K562 (cell line): ENCODE results near the gene UMODL1. TPM values are rescaled to one million over a fixed set of nuclear protein-coding genes. Genes with fewer than 3 reads are reported as not detected.

Experiments
- ATAC-seq: fragments of 200-7000 bp; cut with Tn5 transposase; 3 replicates; pipeline ENCODE4 v1.9.1; 2020; ENCODE audit warnings: moderate library complexity
- BruUV-seq: library from RNA; stranded (reverse); fragments of 400-500 nt; replicated peaks from 2 replicates; lab custom pipeline; 2021; lab: Mats Ljungman, UMichigan
- CTCF ChIA-PET: fragments of 300-600 bp; formaldehyde crosslinking; extraction: SDS; loops from one replicate; lab custom pipeline; 2021; ENCODE audit warnings: low intra/inter-chr PET ratio; lab: Yijun Ruan, JAX
- POLR2A ChIA-PET: fragments of 300-600, 350-650 bp; sonication (Branson Sonifier 250); formaldehyde crosslinking; extraction: SDS; loops from one replicate; lab custom pipeline; 2021; ENCODE audit warnings: antibody characterized with exemption, inconsistent platforms; lab: Yijun Ruan, JAX
- DNase-seq, 4 experiments: peaks; one replicate each; pipeline versions ENCODE4 v3.0.0 to v3.0.0-alpha.2; 2011 to 2018; ENCODE audit warnings: low spot score in 3 of 4, mixed read lengths in 3 of 4; ENCODE audit errors: extremely low read depth in 1 of 4
- FAIRE-seq: peaks from 2 replicates; lab custom pipeline; 2011; peaks lifted over from hg19 to GRCh38; lab: Jason Lieb, UNC
- H2AFZ ChIP-seq: 2 replicates; pipeline ENCODE4 v1.6.0; 2011; ENCODE audit warnings: low read depth, low read length, control low read depth, inconsistent platforms
- H3K27ac ChIP-seq: fragments of 200-600 bp; 3 replicates; pipeline ENCODE4 v1.8.0; 2011; ENCODE audit warnings: low read depth, mild to moderate bottlenecking, control low read depth, inconsistent platforms, low read length, moderate library complexity, mixed read lengths; ENCODE audit errors: extremely low read depth
- H3K27me3 ChIP-seq, 2 experiments: fragments of 300-600 bp in 1 of 2; 2 replicates in 1 of 2; 3 replicates in 1 of 2; pipeline versions ENCODE4 v1.6.0 to v1.8.0; 2011; ENCODE audit warnings: inconsistent platforms in 2 of 2, low read length in 2 of 2, mild to moderate bottlenecking in 1 of 2, mixed read lengths in 1 of 2, moderate library complexity in 1 of 2; ENCODE audit not compliant: control insufficient read depth in 2 of 2, insufficient read depth in 2 of 2
- H3K36me3 ChIP-seq: fragments of 300-600 bp; 3 replicates; pipeline ENCODE4 v1.8.0; 2011; ENCODE audit warnings: mild to moderate bottlenecking, low read length, inconsistent platforms; ENCODE audit not compliant: control insufficient read depth, insufficient read depth
- H3K4me1 ChIP-seq, 2 experiments: fragments of 200-600 bp in 1 of 2; replicated peaks in 1 of 2; 2 replicates in 1 of 2; 3 replicates in 1 of 2; pipeline versions ENCODE4 v1.5.1 to v1.8.0; 2011; ENCODE audit warnings: inconsistent platforms in 2 of 2, low read length in 2 of 2, mild to moderate bottlenecking in 1 of 2, mixed read lengths in 1 of 2, moderate library complexity in 1 of 2; ENCODE audit not compliant: control insufficient read depth in 2 of 2, insufficient read depth in 2 of 2
- H3K4me2 ChIP-seq: 2 replicates; pipeline ENCODE4 v1.6.1; 2011; ENCODE audit warnings: low read length, control low read depth, inconsistent platforms, mixed read lengths; ENCODE audit not compliant: insufficient read depth
- H3K4me3 ChIP-seq: fragments of 200-600 bp; sonication (generic), shearing (Covaris generic); 2 replicates; pipeline ENCODE4 v1.5.1; 2016; ENCODE audit warnings: control low read depth, inconsistent platforms
- H3K79me2 ChIP-seq: fragments of 200-600 bp; 3 replicates; pipeline ENCODE4 v1.8.0; 2011; ENCODE audit warnings: low read length, inconsistent platforms; ENCODE audit not compliant: control insufficient read depth, insufficient read depth
- H3K9ac ChIP-seq, 2 experiments: 2 replicates each; pipeline versions ENCODE4 v1.6.0 to v1.6.1; 2011; ENCODE audit warnings: low read depth in 2 of 2, low read length in 2 of 2, control low read depth in 1 of 2, inconsistent platforms in 1 of 2, mild to moderate bottlenecking in 1 of 2, mixed read lengths in 1 of 2; ENCODE audit not compliant: insufficient read depth in 1 of 2
- H3K9me1 ChIP-seq: one replicate; pipeline ENCODE4 v1.6.0; 2011; ENCODE audit warnings: inconsistent platforms, mild to moderate bottlenecking, low read length, moderate library complexity; ENCODE audit not compliant: control insufficient read depth, insufficient read depth
- H3K9me3 ChIP-seq: replicated peaks from 2 replicates; pipeline ENCODE4 v1.5.1; 2011; ENCODE audit warnings: low read depth, low read length, inconsistent platforms; ENCODE audit not compliant: control insufficient read depth, insufficient read depth
- H4K20me1 ChIP-seq: replicated peaks from 2 replicates; pipeline ENCODE4 v1.6.1; 2011; ENCODE audit warnings: low read length, inconsistent platforms, mixed read lengths; ENCODE audit not compliant: control insufficient read depth, insufficient read depth
- NR2C2 ChIP-seq, 2 experiments: fragments of 200-800 bp in 1 of 2; sonication (Bioruptor generic) in 1 of 2; sonication (generic) in 1 of 2; formaldehyde crosslinking in 1 of 2; IDR thresholded peaks; 2 replicates each; pipeline versions ENCODE4 v1.6.1 to v1.8.0; 2016 to 2022; ENCODE audit warnings: mild to moderate bottlenecking in 1 of 2, missing compliant biosample characterization in 1 of 2, missing genetic modification characterization in 1 of 2, missing genetic modification reagents in 1 of 2
- SMAD2 ChIP-seq: fragments of 150-350 bp; IDR thresholded peaks from 2 replicates; pipeline ENCODE4 v1.6.1; 2014; ENCODE audit warnings: low read depth, mild to moderate bottlenecking, low read length
- WGBS: fragments of 100-300 bp; shearing (Covaris generic); methylation state at CpG from one replicate; pipeline ENCODE4 v1.1.6; 2016; ENCODE audit warnings: low coverage, mixed read lengths; ENCODE audit not compliant: insufficient coverage; ENCODE audit errors: missing lambda C conversion rate; 5-methylcytosine and 5-hydroxymethylcytosine counted together
- in situ Hi-C: fragments of 300-500 bp; cut with MboI; formaldehyde crosslinking; loops from 4 replicates; pipeline ENCODE4 v1.15.0; 2018; ENCODE audit warnings: inconsistent platforms, mixed read lengths
- intact Hi-C: fragments of 100-400 bp; cut with micrococcal nuclease; formaldehyde crosslinking; loops from 2 replicates; pipeline ENCODE4 v1.14.2; 2022
- polyA plus RNA-seq, 8 experiments: library from polyadenylated mRNA; depleted of rRNA in 4 of 8; stranded (reverse) in 5 of 8; unstranded in 3 of 8; fragments of >200 nt; fragmentation: Nextera tagmentation in 2 of 8; fragmentation: Illumina TruSeq in 1 of 8; extraction: Ambion mirVana in 2 of 8; extraction: Trizol in 1 of 8; gene quantifications; 2 replicates each; pipeline versions ENCODE4 v1.2.1 to v1.2.3, GENCODE V29; 2011 to 2014; ENCODE audit warnings: inconsistent platforms in 1 of 8, missing spikeins in 1 of 8
- total RNA-seq, 7 experiments: library from RNA; depleted of rRNA in 6 of 7; stranded (reverse); fragments of >200 nt in 6 of 7; fragmentation: Illumina TruSeq in 2 of 7; extraction: Trizol in 2 of 7; gene quantifications; 2 replicates each; pipeline versions ENCODE4 v1.2.1 to v1.2.3, GENCODE V29; 2011 to 2021; ENCODE audit warnings: low replicate concordance in 1 of 7

UMODL1 gene
- total and polyA plus RNA-seq, 9 of the 15 experiments (the other 6 are each of a cell fraction or from before 2014, with no cell fraction given), result not detected

DNA sequence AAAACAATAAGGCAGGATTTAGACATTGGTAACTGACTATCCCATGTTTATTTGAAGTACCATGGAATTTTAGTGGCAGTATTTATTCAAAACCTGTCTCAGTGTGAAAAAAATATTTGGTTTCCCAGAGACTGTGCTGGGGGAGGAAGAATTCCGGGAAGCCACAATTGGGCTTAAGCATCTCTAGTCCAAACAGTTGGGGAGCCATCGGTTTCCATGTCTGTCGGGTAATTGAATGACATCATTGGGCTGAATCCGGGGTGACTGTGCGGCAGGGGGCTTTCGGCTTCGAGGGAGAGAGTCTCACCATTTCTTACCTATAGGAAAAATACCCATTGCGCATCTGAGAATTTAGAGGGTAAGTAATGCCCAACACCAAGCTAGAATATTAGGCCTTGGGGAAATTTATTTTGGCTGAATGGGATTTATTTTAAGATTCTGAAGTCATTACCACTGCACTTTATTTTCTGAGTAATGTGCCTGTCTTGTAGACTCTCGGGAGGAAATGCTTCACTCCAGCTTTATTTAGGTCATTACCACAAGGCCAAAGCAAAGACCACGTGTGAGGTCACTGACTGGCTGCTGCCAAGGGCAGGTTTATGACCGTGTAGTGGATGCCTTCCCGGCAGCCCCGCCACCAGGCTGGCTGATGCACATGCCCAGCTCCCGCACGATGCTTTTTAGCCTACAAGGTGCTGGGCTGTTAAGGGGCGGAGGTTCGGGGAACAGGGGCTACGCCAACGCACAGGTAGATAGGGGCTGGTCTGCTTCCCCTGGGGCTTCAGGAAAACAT lies 23.1 kb upstream of the UMODL1 start:
- Histone ChIP-seq H3K4me3 (no peak overlapping the region), H3K4me1 (peaks cover 3 to 11% of the 10 kb centered on the region in 2 experiments; a peak in 4 of 5 replicates), H3K4me2 (no peak overlapping the region), H3K27me3 (peaks cover 64 to 78% of the 10 kb centered on the region in 2 experiments), H3K79me2 (no peaks in the 10 kb centered on the region), H3K9ac (no peak overlapping the region), H3K9me1 (no peaks in the 10 kb centered on the region), H4K20me1 (peaks cover 14% of the 10 kb centered on the region), H3K27ac (no peak overlapping the region), H3K36me3 (no peaks in the 10 kb centered on the region), H3K9me3 (no peaks in the 10 kb centered on the region), H2AFZ (no peak overlapping the region)
- DNase-seq (no peak), ATAC-seq (no peak), FAIRE-seq (no peak)
- BruUV-seq, result no TSS peak
- TF ChIP-seq SMAD2, result no peak
- TF ChIP-seq NR2C2 (CRISPR knock-in tag; IDR thresholded peaks at IDR 0.05), result no peak
- TF ChIP-seq NR2C2 (tag; IDR thresholded peaks at IDR 0.05), result peak; percentile 19; the same call in 1 of the 2 replicates
- ChIA-PET CTCF (interaction anchor here (0.7 kb wide), 1 partner anchor 97 kb away, joined by 3 read pairs; no protein-coding TSS in a partner anchor), POLR2A (interaction anchor here (0.6 kb wide), 1 partner anchor 426 kb away, joined by 4 read pairs; no protein-coding TSS in a partner anchor)
- in situ Hi-C loops (no loop called here), intact Hi-C loops (no loop called here)
- WGBS, result 19% methylated on average over 19 of the region's 19 CpGs
